Activated T-helper 2 cell treated with anti-CD3 and anti-CD28 coated beads, Interferon-gamma antibody, Interleukin-2, Interleukin-4, amounts not matched to agents 10 μg/mL and 5 μg/mL and 100 μg/mL, durations not matched to agents 14 hours and 24 hours and 36 hours (primary cell): ENCODE data around the gene NCAN. TPM values are rescaled to one million over a fixed set of nuclear protein-coding genes. Genes with fewer than 3 reads are reported as not detected.
A peak's percentile ranks its signal among the peaks of the same experiment; 100 is the strongest.
"Not testable (repeated sequence)": the region's sequence is repeated elsewhere in the genome, so short reads cannot be mapped to it uniquely, and the experiment has no call there.

Experiments used
- DNase-seq: peaks from one replicate; pipeline ENCODE4 v3.0.0; 2021; ENCODE audit warnings: low spot score
- H3K27ac Mint-ChIP-seq: one replicate; pipeline ENCODE4 v1.8.0; 2021; ENCODE audit warnings: mixed read lengths
- H3K27me3 Mint-ChIP-seq: one replicate; pipeline ENCODE4 v1.8.0; 2021; ENCODE audit warnings: low read depth, mixed read lengths
- H3K36me3 Mint-ChIP-seq: one replicate; pipeline ENCODE4 v1.8.0; 2021; ENCODE audit warnings: low read depth, mixed read lengths
- H3K4me1 Mint-ChIP-seq: one replicate; pipeline ENCODE4 v1.8.0; 2021; ENCODE audit warnings: low read depth, mixed read lengths
- H3K4me3 Mint-ChIP-seq: one replicate; pipeline ENCODE4 v1.8.0; 2021; ENCODE audit warnings: low read depth, mild to moderate bottlenecking, moderate library complexity, mixed read lengths
- H3K9me3 Mint-ChIP-seq: one replicate; pipeline ENCODE4 v1.8.0; 2021; ENCODE audit warnings: mixed read lengths
- intact Hi-C: fragments of 100-400 bp; cut with micrococcal nuclease; formaldehyde crosslinking; loops from one replicate; pipeline ENCODE4 v1.15.1; 2023
- total RNA-seq: library from RNA; stranded (reverse); gene quantifications from 2 replicates; pipeline ENCODE4 v1.2.3, GENCODE V29; 2022

NCAN gene
- total RNA-seq, 1 donor from 2014 or later: not detected

GRCh38 chr19:19238126-19238894 lies 26.6 kb downstream of the NCAN start:
- intact Hi-C loops: no loop called here
- no peaks in the 10 kb centered on the region for H3K27me3 Mint-ChIP-seq
- H3K36me3 Mint-ChIP-seq: no peaks in the 10 kb centered on the region
- no peak for DNase-seq
- no peaks in the 10 kb centered on the region for H3K4me1 Mint-ChIP-seq
- no peak overlapping the region for H3K4me3 Mint-ChIP-seq
- H3K9me3 Mint-ChIP-seq: peaks cover 9% of the 10 kb centered on the region
- no peak overlapping the region for H3K27ac Mint-ChIP-seq

- Mint-ChIP-seq H3K27me3 (no peaks in the 10 kb centered on the region), H3K27ac (no peak overlapping the region), H3K4me1 (no peaks in the 10 kb centered on the region), H3K4me3 (no peak overlapping the region), H3K9me3 (peaks cover 8% of the 10 kb centered on the region), H3K36me3 (no peaks in the 10 kb centered on the region)
- DNase-seq: no peak
- intact Hi-C loops: no loop called here
These were observed 27.9 kb downstream of the NCAN start for GRCh38 chr19:19239675-19240074.

GRCh38 chr19:19240476-19240875 lies 28.7 kb downstream of the NCAN start:
- Mint-ChIP-seq H3K36me3 (no peaks in the 10 kb centered on the region), H3K4me1 (no peaks in the 10 kb centered on the region), H3K27me3 (no peaks in the 10 kb centered on the region), H3K4me3 (no peak overlapping the region), H3K9me3 (peaks cover 8% of the 10 kb centered on the region), H3K27ac (no peak overlapping the region)
- no peak for DNase-seq
- intact Hi-C loops: no loop called here

GRCh38 chr19:19250196-19250801 lies 38.5 kb downstream of the NCAN start:
- intact Hi-C loops: no loop called here
- Mint-ChIP-seq H3K4me3 (no peak overlapping the region), H3K36me3 (no peaks in the 10 kb centered on the region), H3K27me3 (peaks cover 17% of the 10 kb centered on the region), H3K27ac (no peak overlapping the region), H3K9me3 (no peaks in the 10 kb centered on the region), H3K4me1 (no peaks in the 10 kb centered on the region)
- no peak for DNase-seq

GRCh38 chr19:19253409-19253808 lies 41.7 kb downstream of the NCAN start:
- not testable (repeated sequence) for H3K4me3 Mint-ChIP-seq, H3K36me3 Mint-ChIP-seq

GRCh38 chr19:19256072-19256969 lies 44.6 kb downstream of the NCAN start:
- H3K27ac Mint-ChIP-seq: no peak overlapping the region
- no peak for DNase-seq
- H3K36me3 Mint-ChIP-seq: no peaks in the 10 kb centered on the region
- H3K4me1 Mint-ChIP-seq: no peaks in the 10 kb centered on the region
- no peak overlapping the region for H3K4me3 Mint-ChIP-seq
- peaks cover 31% of the 10 kb centered on the region for H3K27me3 Mint-ChIP-seq
- no peaks in the 10 kb centered on the region for H3K9me3 Mint-ChIP-seq
- intact Hi-C loops: no loop called here

More at GRCh38 chr19:19253409-19253808, 41.7 kb downstream of the NCAN start:
- H3K27ac Mint-ChIP-seq, H3K4me1 Mint-ChIP-seq, intact Hi-C loops, H3K9me3 Mint-ChIP-seq, DNase-seq: not testable (repeated sequence)
- H3K27me3 Mint-ChIP-seq: peaks cover 22% of the 10 kb centered on the region

- intact Hi-C loops: no loop called here
- no peak for DNase-seq
- Mint-ChIP-seq H3K36me3 (no peaks in the 10 kb centered on the region), H3K4me1 (no peaks in the 10 kb centered on the region), H3K27me3 (peaks cover 32% of the 10 kb centered on the region), H3K27ac (no peak overlapping the region), H3K4me3 (no peak overlapping the region), H3K9me3 (no peaks in the 10 kb centered on the region)
These were observed 45.4 kb downstream of the NCAN start for GRCh38 chr19:19257137-19257536.

GRCh38 chr19:19257836-19258588 lies 46.3 kb downstream of the NCAN start:
- no peak for DNase-seq
- no peaks in the 10 kb centered on the region for H3K9me3 Mint-ChIP-seq
- no peaks in the 10 kb centered on the region for H3K4me1 Mint-ChIP-seq
- intact Hi-C loops: no loop called here
- H3K27me3 Mint-ChIP-seq: peaks cover 35% of the 10 kb centered on the region
- H3K27ac Mint-ChIP-seq: no peak overlapping the region
- H3K4me3 Mint-ChIP-seq: no peak overlapping the region
- no peaks in the 10 kb centered on the region for H3K36me3 Mint-ChIP-seq

- Mint-ChIP-seq H3K36me3 (no peaks in the 10 kb centered on the region), H3K4me3 (no peak overlapping the region), H3K4me1 (no peaks in the 10 kb centered on the region), H3K27ac (no peak overlapping the region), H3K27me3 (peaks cover 38% of the 10 kb centered on the region), H3K9me3 (no peaks in the 10 kb centered on the region)
- intact Hi-C loops: no loop called here
- no peak for DNase-seq
These were observed 47.0 kb downstream of the NCAN start for GRCh38 chr19:19258589-19259338.

GRCh38 chr19:19259741-19260140 lies 48.0 kb downstream of the NCAN start:
- Mint-ChIP-seq H3K36me3 (no peaks in the 10 kb centered on the region), H3K27me3 (peaks cover 41% of the 10 kb centered on the region), H3K4me1 (no peaks in the 10 kb centered on the region), H3K4me3 (no peak overlapping the region), H3K9me3 (no peaks in the 10 kb centered on the region), H3K27ac (peak overlapping the region; percentile 28)
- no peak for DNase-seq
- intact Hi-C loops: no loop called here

GRCh38 chr19:19260417-19261214 lies 48.9 kb downstream of the NCAN start:
- DNase-seq: no peak
- H3K9me3 Mint-ChIP-seq: no peaks in the 10 kb centered on the region
- no peak overlapping the region for H3K27ac Mint-ChIP-seq
- no peaks in the 10 kb centered on the region for H3K4me1 Mint-ChIP-seq
- intact Hi-C loops: no loop called here
- H3K27me3 Mint-ChIP-seq: peaks cover 39% of the 10 kb centered on the region
- no peaks in the 10 kb centered on the region for H3K36me3 Mint-ChIP-seq
- H3K4me3 Mint-ChIP-seq: no peak overlapping the region
